ENCODE results near the gene IGF2. TPM values are rescaled to one million over a fixed set of nuclear protein-coding genes. Genes with fewer than 3 reads are reported as not detected.
A peak's percentile ranks its signal among the peaks of the same experiment; 100 is the strongest.

IGF2 gene
- total RNA-seq, 1 experiment from 2014 or later, result 1.5 TPM

- ATAC-seq (peak; percentile 76), DNase-seq (ENCODE audit: low spot score) (peak; percentile 75)
- H3K4me1 Mint-ChIP-seq, result no peaks in the 10 kb centered on the region
- H3K27ac Mint-ChIP-seq, result no peak overlapping the region
- H3K36me3 Mint-ChIP-seq, result no peaks in the 10 kb centered on the region
- CTCF ChIA-PET, result interaction anchor here (0.9 to 3.9 kb wide), 21 partner anchors 8 to 514 kb away, joined by 3 to 37 read pairs (median 5); no protein-coding TSS in a partner anchor
- no peaks in the 10 kb centered on the region for H3K9me3 Mint-ChIP-seq
- POLR2A ChIA-PET, result no interaction called here
- no peak overlapping the region for H3K4me3 Mint-ChIP-seq
- no peaks in the 10 kb centered on the region for H3K27me3 Mint-ChIP-seq (ENCODE audit: low read depth)
- TF ChIP-seq ATF2 (CRISPR knock-in tag; IDR thresholded peaks at IDR 0.05; ENCODE audit: borderline replicate concordance, low read depth), result peak; percentile 55; the same call in 1 of the 2 replicates
- TF ChIP-seq ZNF219 (CRISPR knock-in tag; IDR thresholded peaks at IDR 0.05; ENCODE audit: borderline replicate concordance), result peak; percentile 39; the same call in 1 of the 2 replicates
- no peak; the same call in none of the 2 replicates for TF ChIP-seq FOXP4 (CRISPR knock-in tag; IDR thresholded peaks at IDR 0.05)
- TF ChIP-seq ELF4 (CRISPR knock-in tag; IDR thresholded peaks at IDR 0.05; ENCODE audit: low read depth), result peak; percentile 70; the same call in 1 of the 2 replicates
- 0 out of 2 replicates have a peak, but pooled peaks have one; percentile 17 for TF ChIP-seq NFYB (CRISPR knock-in tag; conservative IDR thresholded peaks at IDR 0.05; ENCODE audit: low read depth)
- 0 out of 2 replicates have a peak, but pooled peaks have one; percentile 70 for TF ChIP-seq NFE2L1 (CRISPR knock-in tag; IDR thresholded peaks at IDR 0.05)
- TF ChIP-seq ESRRA (CRISPR knock-in tag; IDR thresholded peaks at IDR 0.05; ENCODE audit: borderline replicate concordance), result peak; percentile 76; the same call in 1 of the 2 replicates
- TF ChIP-seq ETV6 (CRISPR knock-in tag; IDR thresholded peaks at IDR 0.05), result peak; percentile 12; the same call in 1 of the 2 replicates
- TF ChIP-seq NR3C1 (CRISPR knock-in tag; conservative IDR thresholded peaks at IDR 0.05; ENCODE audit: low read depth), result no peak
- TF ChIP-seq, protein P1, sequence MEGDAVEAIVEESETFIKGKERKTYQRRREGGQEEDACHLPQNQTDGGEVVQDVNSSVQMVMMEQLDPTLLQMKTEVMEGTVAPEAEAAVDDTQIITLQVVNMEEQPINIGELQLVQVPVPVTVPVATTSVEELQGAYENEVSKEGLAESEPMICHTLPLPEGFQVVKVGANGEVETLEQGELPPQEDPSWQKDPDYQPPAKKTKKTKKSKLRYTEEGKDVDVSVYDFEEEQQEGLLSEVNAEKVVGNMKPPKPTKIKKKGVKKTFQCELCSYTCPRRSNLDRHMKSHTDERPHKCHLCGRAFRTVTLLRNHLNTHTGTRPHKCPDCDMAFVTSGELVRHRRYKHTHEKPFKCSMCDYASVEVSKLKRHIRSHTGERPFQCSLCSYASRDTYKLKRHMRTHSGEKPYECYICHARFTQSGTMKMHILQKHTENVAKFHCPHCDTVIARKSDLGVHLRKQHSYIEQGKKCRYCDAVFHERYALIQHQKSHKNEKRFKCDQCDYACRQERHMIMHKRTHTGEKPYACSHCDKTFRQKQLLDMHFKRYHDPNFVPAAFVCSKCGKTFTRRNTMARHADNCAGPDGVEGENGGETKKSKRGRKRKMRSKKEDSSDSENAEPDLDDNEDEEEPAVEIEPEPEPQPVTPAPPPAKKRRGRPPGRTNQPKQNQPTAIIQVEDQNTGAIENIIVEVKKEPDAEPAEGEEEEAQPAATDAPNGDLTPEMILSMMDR (IDR thresholded peaks at IDR 0.05), result no peak; the same call in 1 of the 2 replicates
- TF ChIP-seq, protein P2, sequence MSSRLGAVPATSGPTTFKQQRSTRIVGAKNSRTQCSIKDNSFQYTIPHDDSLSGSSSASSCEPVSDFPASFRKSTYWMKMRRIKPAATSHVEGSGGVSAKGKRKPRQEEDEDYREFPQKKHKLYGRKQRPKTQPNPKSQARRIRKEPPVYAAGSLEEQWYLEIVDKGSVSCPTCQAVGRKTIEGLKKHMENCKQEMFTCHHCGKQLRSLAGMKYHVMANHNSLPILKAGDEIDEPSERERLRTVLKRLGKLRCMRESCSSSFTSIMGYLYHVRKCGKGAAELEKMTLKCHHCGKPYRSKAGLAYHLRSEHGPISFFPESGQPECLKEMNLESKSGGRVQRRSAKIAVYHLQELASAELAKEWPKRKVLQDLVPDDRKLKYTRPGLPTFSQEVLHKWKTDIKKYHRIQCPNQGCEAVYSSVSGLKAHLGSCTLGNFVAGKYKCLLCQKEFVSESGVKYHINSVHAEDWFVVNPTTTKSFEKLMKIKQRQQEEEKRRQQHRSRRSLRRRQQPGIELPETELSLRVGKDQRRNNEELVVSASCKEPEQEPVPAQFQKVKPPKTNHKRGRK (CRISPR knock-in tag; IDR thresholded peaks at IDR 0.05; ENCODE audit: borderline replicate concordance), result no peak
- 0 out of 2 replicates have a peak, but pooled peaks have one; percentile 46 for TF ChIP-seq ZNF138 (CRISPR knock-in tag; conservative IDR thresholded peaks at IDR 0.05)
- peak; percentile 57; the same call in 1 of the 2 replicates for TF ChIP-seq RELA (CRISPR knock-in tag; IDR thresholded peaks at IDR 0.05; ENCODE audit: borderline replicate concordance)
- TF ChIP-seq, protein P3, sequence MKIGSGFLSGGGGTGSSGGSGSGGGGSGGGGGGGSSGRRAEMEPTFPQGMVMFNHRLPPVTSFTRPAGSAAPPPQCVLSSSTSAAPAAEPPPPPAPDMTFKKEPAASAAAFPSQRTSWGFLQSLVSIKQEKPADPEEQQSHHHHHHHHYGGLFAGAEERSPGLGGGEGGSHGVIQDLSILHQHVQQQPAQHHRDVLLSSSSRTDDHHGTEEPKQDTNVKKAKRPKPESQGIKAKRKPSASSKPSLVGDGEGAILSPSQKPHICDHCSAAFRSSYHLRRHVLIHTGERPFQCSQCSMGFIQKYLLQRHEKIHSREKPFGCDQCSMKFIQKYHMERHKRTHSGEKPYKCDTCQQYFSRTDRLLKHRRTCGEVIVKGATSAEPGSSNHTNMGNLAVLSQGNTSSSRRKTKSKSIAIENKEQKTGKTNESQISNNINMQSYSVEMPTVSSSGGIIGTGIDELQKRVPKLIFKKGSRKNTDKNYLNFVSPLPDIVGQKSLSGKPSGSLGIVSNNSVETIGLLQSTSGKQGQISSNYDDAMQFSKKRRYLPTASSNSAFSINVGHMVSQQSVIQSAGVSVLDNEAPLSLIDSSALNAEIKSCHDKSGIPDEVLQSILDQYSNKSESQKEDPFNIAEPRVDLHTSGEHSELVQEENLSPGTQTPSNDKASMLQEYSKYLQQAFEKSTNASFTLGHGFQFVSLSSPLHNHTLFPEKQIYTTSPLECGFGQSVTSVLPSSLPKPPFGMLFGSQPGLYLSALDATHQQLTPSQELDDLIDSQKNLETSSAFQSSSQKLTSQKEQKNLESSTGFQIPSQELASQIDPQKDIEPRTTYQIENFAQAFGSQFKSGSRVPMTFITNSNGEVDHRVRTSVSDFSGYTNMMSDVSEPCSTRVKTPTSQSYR (CRISPR knock-in tag; IDR thresholded peaks at IDR 0.05), result 0 out of 2 replicates have a peak, but pooled peaks have one; percentile 40
- TF ChIP-seq ZMAT4 (CRISPR knock-in tag; IDR thresholded peaks at IDR 0.05), result no peak
- TF ChIP-seq, protein P4, sequence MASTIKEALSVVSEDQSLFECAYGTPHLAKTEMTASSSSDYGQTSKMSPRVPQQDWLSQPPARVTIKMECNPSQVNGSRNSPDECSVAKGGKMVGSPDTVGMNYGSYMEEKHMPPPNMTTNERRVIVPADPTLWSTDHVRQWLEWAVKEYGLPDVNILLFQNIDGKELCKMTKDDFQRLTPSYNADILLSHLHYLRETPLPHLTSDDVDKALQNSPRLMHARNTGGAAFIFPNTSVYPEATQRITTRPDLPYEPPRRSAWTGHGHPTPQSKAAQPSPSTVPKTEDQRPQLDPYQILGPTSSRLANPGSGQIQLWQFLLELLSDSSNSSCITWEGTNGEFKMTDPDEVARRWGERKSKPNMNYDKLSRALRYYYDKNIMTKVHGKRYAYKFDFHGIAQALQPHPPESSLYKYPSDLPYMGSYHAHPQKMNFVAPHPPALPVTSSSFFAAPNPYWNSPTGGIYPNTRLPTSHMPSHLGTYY (CRISPR knock-in tag; IDR thresholded peaks at IDR 0.05), result no peak
- TF ChIP-seq FOXK1 (CRISPR knock-in tag; IDR thresholded peaks at IDR 0.05), result peak; percentile 60; the same call in 1 of the 2 replicates
- TF ChIP-seq, protein P5, sequence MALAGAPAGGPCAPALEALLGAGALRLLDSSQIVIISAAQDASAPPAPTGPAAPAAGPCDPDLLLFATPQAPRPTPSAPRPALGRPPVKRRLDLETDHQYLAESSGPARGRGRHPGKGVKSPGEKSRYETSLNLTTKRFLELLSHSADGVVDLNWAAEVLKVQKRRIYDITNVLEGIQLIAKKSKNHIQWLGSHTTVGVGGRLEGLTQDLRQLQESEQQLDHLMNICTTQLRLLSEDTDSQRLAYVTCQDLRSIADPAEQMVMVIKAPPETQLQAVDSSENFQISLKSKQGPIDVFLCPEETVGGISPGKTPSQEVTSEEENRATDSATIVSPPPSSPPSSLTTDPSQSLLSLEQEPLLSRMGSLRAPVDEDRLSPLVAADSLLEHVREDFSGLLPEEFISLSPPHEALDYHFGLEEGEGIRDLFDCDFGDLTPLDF (CRISPR knock-in tag; IDR thresholded peaks at IDR 0.05), result peak; percentile 66; the same call in 1 of the 2 replicates
- TF ChIP-seq SP1 (CRISPR knock-in tag; conservative IDR thresholded peaks at IDR 0.05), result 0 out of 2 replicates have a peak, but pooled peaks have one; percentile 31
- TF ChIP-seq MYBL2 (CRISPR knock-in tag; IDR thresholded peaks at IDR 0.05), result 0 out of 2 replicates have a peak, but pooled peaks have one; percentile 55
- TF ChIP-seq ZBTB43 (CRISPR knock-in tag; IDR thresholded peaks at IDR 0.05), result peak; percentile 81; the same call in 1 of the 2 replicates
Observed at GRCh38 chr11:2166091-2166851, 27.1 kb upstream of the IGF2 start.
